Kidney tubule cell (primary cell): Measurements from ENCODE around the gene TRERF1.

Source experiments
- DNase-seq: peaks from one replicate; pipeline ENCODE4 v3.0.0-alpha.2; 2018; ENCODE audit warnings: low spot score

Gene TRERF1

GRCh38 chr6:42274898-42275297, 176.8 kb downstream of the TRERF1 start:
- no peak for DNase-seq

- DNase-seq = no peak
These were observed 179.6 kb downstream of the TRERF1 start for GRCh38 chr6:42271834-42272805.

- DNase-seq = no peak
These were observed 181.7 kb downstream of the TRERF1 start for GRCh38 chr6:42269974-42270510.

- no peak for DNase-seq
These were observed 182.2 kb downstream of the TRERF1 start for GRCh38 chr6:42269553-42269952.

GRCh38 chr6:42268835-42269204, 182.9 kb downstream of the TRERF1 start:
- DNase-seq = no peak

GRCh38 chr6:42268016-42268834, 183.5 kb downstream of the TRERF1 start:
- DNase-seq = no peak

- DNase-seq = no peak
These were observed 185.2 kb downstream of the TRERF1 start for GRCh38 chr6:42266538-42266937.

- no peak for DNase-seq
These were observed 186.8 kb downstream of the TRERF1 start for GRCh38 chr6:42264852-42265390.

GRCh38 chr6:42264162-42264851, 187.4 kb downstream of the TRERF1 start:
- DNase-seq = no peak

GRCh38 chr6:42263165-42263728, 188.5 kb downstream of the TRERF1 start:
- DNase-seq = no peak

- DNase-seq = no peak
These were observed 190.8 kb downstream of the TRERF1 start for GRCh38 chr6:42260972-42261371.

GRCh38 chr6:42260396-42260888, 191.3 kb downstream of the TRERF1 start:
- DNase-seq = no peak

GRCh38 chr6:42259841-42260395, 191.8 kb downstream of the TRERF1 start:
- DNase-seq = no peak

- DNase-seq = no peak
These were observed 192.4 kb downstream of the TRERF1 start for GRCh38 chr6:42259286-42259685.

- no peak for DNase-seq
These were observed 194.1 kb downstream of the TRERF1 start for GRCh38 chr6:42257614-42258013.

- DNase-seq = no peak
These were observed 194.7 kb downstream of the TRERF1 start for GRCh38 chr6:42257063-42257462.

- no peak for DNase-seq
These were observed 196.7 kb downstream of the TRERF1 start for GRCh38 chr6:42255050-42255449.

GRCh38 chr6:42254505-42254904, 197.2 kb downstream of the TRERF1 start:
- no peak for DNase-seq

- peak; percentile 29 for DNase-seq
These were observed 199.7 kb downstream of the TRERF1 start for GRCh38 chr6:42251911-42252637.

- DNase-seq = no peak
These were observed 200.2 kb downstream of the TRERF1 start for GRCh38 chr6:42251500-42251899.
